ENCODE measurements around the gene ARL4A. TPM values are rescaled to one million over a fixed set of nuclear protein-coding genes. Genes with fewer than 3 reads are reported as not detected.
"Not testable (repeated sequence)": the region's sequence is repeated elsewhere in the genome, so short reads cannot be mapped to it uniquely, and the experiment has no call there.

Gene ARL4A
- total RNA-seq, 2 experiments from 2014 or later, result 10.8 to 11.3 TPM

DNA sequence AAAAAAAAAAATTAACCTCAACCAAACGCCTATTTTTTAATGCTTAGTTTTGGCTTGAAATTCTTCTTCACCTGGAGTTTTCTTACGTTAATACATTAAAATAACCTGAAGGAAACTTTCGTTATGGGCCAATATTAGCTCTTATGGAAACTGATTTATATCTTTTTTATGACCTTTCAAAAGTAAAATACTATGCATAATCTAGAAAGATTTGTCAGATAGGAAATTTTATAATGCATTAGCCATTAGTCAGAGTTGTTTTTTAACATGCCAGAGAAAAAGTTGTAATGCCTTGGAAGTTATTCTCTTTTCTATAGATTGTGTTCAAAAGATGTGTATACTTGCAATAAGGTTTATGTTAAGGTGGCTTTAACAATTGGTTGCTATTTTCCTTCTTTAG lies 34.3 kb upstream of the ARL4A start:
- no peaks in the 10 kb centered on the region for H3K4me1 Mint-ChIP-seq (ENCODE audit: low read depth)
- no peak overlapping the region for H3K4me3 Mint-ChIP-seq
- ChIA-PET POLR2A (no interaction called here), CTCF (interaction anchor here (2.0 kb wide), 1 partner anchor 14 kb away, joined by 6 read pairs; no protein-coding TSS in a partner anchor)
- TF ChIP-seq, protein P1, sequence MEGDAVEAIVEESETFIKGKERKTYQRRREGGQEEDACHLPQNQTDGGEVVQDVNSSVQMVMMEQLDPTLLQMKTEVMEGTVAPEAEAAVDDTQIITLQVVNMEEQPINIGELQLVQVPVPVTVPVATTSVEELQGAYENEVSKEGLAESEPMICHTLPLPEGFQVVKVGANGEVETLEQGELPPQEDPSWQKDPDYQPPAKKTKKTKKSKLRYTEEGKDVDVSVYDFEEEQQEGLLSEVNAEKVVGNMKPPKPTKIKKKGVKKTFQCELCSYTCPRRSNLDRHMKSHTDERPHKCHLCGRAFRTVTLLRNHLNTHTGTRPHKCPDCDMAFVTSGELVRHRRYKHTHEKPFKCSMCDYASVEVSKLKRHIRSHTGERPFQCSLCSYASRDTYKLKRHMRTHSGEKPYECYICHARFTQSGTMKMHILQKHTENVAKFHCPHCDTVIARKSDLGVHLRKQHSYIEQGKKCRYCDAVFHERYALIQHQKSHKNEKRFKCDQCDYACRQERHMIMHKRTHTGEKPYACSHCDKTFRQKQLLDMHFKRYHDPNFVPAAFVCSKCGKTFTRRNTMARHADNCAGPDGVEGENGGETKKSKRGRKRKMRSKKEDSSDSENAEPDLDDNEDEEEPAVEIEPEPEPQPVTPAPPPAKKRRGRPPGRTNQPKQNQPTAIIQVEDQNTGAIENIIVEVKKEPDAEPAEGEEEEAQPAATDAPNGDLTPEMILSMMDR (IDR thresholded peaks at IDR 0.05), result no peak
- H3K27ac Mint-ChIP-seq, result no peak overlapping the region
- no peaks in the 10 kb centered on the region for H3K27me3 Mint-ChIP-seq
- no peaks in the 10 kb centered on the region for H3K9me3 Mint-ChIP-seq
- intact Hi-C loops (cut with micrococcal nuclease), result no loop called here
- H3K36me3 Mint-ChIP-seq (ENCODE audit: low read depth), result no peaks in the 10 kb centered on the region
- DNase-seq, result no peak
- ATAC-seq, result no peak

DNA sequence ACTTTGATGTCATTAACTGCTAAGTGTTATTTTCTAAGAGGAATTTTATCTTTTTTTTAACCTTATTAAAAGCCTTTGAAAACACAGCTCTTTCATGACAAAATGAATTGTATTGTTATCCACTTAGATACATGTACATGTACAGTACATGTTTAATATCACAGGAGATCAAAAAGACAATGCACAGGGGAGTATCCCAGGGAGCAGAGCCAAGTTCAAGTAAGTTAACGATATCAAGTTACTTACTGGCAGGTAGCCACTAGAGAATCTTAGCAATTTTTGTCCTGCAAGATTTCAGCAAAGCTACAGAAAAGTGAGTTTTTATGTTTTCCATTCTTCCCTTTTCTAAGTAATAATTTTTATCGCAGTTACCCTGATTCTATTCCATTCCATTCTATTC lies 33.9 kb upstream of the ARL4A start:
- no peak overlapping the region for H3K27ac Mint-ChIP-seq
- TF ChIP-seq, protein P1 (IDR thresholded peaks at IDR 0.05), result no peak
- no peak overlapping the region for H3K4me3 Mint-ChIP-seq
- no peaks in the 10 kb centered on the region for H3K36me3 Mint-ChIP-seq (ENCODE audit: low read depth)
- intact Hi-C loops (cut with micrococcal nuclease), result no loop called here
- POLR2A ChIA-PET, result no interaction called here
- no peaks in the 10 kb centered on the region for H3K9me3 Mint-ChIP-seq
- no peaks in the 10 kb centered on the region for H3K4me1 Mint-ChIP-seq (ENCODE audit: low read depth)
- DNase-seq, result no peak
- H3K27me3 Mint-ChIP-seq, result no peaks in the 10 kb centered on the region
- CTCF ChIA-PET, result interaction anchor here (2.0 kb wide), 1 partner anchor 15 kb away, joined by 6 read pairs; no protein-coding TSS in a partner anchor
- no peak for ATAC-seq

DNA sequence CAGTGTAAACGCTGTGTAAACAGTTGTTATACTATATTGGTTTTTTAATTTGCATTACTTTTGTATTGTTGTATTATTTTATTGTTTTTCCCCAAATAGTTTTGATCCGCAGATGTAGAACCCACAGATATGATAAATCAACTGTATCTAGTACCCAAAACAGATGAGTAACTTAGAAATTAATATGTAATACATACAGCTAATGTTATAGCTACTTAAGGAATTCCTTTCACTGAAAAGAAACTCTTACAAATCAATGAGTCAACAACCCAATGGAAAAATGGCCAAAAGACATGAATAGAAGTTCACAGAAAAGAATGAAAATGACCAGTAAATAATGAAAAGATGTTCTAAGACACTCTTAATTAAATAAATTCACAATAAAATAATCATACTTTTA lies 32.3 kb upstream of the ARL4A start:
- ATAC-seq (no peak), DNase-seq (no peak)
- POLR2A ChIA-PET, result no interaction called here
- Mint-ChIP-seq H3K27me3 (peaks cover under 1% of the 10 kb centered on the region), H3K27ac (no peak overlapping the region), H3K9me3 (no peaks in the 10 kb centered on the region), H3K4me3 (no peak overlapping the region), H3K4me1 (ENCODE audit: low read depth) (no peaks in the 10 kb centered on the region), H3K36me3 (ENCODE audit: low read depth) (no peaks in the 10 kb centered on the region)
- intact Hi-C loops (cut with micrococcal nuclease), result no loop called here
- CTCF ChIA-PET, result no interaction called here
- TF ChIP-seq, protein P1 (IDR thresholded peaks at IDR 0.05), result no peak

DNA sequence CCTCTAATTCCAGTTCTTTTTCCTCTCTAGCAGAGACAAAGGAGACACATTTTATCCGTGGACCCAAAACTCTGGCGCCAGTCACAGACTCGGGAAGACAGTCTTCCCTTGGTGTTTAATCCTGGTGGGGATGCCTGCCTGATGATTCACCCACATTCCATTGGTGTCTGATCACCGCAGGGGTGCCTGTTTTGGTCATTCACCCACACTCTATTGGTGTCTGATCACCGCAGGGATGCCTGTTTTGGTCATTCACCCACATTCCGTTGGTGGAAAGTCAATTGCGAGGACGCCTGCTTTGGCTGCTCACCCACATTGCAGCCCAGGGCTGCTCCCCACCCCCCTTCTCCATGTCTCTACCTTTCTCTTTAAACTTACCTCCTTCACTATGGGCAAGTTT lies 27.0 kb upstream of the ARL4A start:
- ATAC-seq; POLR2A ChIA-PET; DNase-seq; H3K9me3 Mint-ChIP-seq; H3K36me3 Mint-ChIP-seq (ENCODE audit: low read depth); H3K4me3 Mint-ChIP-seq; CTCF ChIA-PET; H3K27me3 Mint-ChIP-seq; H3K4me1 Mint-ChIP-seq (ENCODE audit: low read depth); H3K27ac Mint-ChIP-seq; intact Hi-C loops (cut with micrococcal nuclease): not testable (repeated sequence)

DNA sequence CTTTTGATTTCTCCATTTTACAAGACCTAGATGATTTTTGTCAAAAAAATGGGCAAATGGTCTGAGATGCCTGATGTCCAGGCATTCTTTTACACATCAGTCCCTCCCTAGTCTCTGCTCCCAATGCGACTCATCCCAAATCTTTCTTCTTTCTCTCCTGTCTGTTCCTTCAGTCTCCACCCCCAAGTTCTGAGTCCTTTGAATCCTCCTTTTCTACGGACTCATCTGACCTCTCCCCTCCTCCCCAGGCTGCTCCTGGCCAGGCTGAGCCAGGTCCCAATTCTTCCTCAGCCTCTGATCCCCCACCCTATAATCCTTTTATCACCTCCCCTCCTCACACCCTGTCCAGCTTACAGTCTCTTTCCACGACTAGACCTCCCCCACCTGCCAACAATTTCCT lies 26.4 kb upstream of the ARL4A start:
- CTCF ChIA-PET, result interaction anchor here (1.0 kb wide), 1 partner anchor 22 kb away, joined by 3 read pairs; no protein-coding TSS in a partner anchor
- H3K9me3 Mint-ChIP-seq; ATAC-seq; H3K36me3 Mint-ChIP-seq (ENCODE audit: low read depth); DNase-seq; H3K4me3 Mint-ChIP-seq; H3K27ac Mint-ChIP-seq; H3K4me1 Mint-ChIP-seq (ENCODE audit: low read depth); POLR2A ChIA-PET; intact Hi-C loops (cut with micrococcal nuclease); H3K27me3 Mint-ChIP-seq: not testable (repeated sequence)

DNA sequence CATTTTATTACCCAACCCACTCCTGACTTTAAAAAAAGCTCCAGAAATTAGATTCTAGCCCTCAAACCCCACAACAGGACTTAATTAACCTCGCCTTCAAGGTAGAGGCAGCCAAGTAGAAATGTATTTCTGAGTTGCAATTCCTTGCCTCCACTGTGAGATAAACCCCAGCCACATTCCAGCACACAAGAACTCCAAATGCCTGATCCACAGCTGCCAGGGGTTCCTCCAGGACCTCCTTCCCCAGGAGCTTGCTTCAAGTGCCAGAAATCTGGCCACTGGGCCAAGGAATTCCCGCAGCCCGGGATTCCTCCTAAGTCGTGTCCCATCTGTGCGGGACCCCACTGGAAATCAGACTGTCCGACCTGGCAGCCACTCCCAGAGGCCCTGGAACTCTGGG lies 25.9 kb upstream of the ARL4A start:
- DNase-seq (no peak), ATAC-seq (no peak)
- TF ChIP-seq, protein P1 (IDR thresholded peaks at IDR 0.05), result no peak
- Mint-ChIP-seq H3K36me3 (ENCODE audit: low read depth) (no peaks in the 10 kb centered on the region), H3K27me3 (peaks cover 2% of the 10 kb centered on the region), H3K9me3 (no peaks in the 10 kb centered on the region), H3K27ac (no peak overlapping the region), H3K4me3 (no peak overlapping the region), H3K4me1 (ENCODE audit: low read depth) (no peaks in the 10 kb centered on the region)
- ChIA-PET CTCF (interaction anchor here (1.0 kb wide), 1 partner anchor 23 kb away, joined by 3 read pairs; no protein-coding TSS in a partner anchor), POLR2A (no interaction called here)
- intact Hi-C loops (cut with micrococcal nuclease), result no loop called here
